A549 treated with Hydrocortisone at 1 μM for 4 hours (cell line): ENCODE measurements around the gene CDKL4. TPM values are rescaled to one million over a fixed set of nuclear protein-coding genes. Genes with fewer than 3 reads are reported as not detected.

Source experiments
- total RNA-seq: library from RNA; stranded (reverse); fragments of 200-300 nt; extraction: Qiagen RNA extraction; gene quantifications from 5 replicates; pipeline ENCODE4 v1.2.3, GENCODE V29; 2022

The CDKL4 gene
- not detected in 5 replicates for total RNA-seq

DNA sequence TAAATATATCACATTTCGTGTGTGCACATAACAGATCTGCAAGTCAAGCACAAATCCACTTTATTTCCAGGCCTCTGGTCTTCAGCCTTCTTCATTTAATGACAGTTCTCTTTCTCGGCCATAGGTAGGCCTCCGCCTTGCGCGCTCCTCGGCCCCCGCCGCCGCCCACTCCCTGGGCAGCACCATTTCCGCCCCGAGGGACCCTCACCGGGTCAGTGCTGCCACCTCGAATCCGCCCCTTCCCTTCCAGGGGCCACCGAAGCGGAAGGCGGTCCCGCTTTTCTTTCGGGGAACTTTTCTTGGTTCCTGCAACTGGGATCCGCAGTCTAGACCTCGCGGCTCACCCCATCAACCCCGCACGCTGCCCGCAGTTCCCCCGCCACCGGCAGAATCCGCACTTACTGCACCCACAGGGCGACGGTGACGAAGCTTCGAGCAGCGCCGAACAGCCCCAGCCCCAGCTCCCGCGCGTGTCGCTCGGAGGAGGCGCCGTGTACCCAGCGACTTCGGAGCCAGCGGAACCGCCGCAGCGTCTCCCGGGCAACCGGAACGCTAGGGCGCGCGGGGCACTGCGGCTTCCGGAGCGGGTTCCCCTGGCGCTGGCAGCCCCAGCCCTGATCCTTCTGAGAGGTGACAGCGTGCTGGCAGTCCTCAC lies at the start of gene CDKL4:
Gene CDKL4 (minus strand): TSS at position 502 of the 655 bp plus-strand sequence.

Other genes with a start within 250 kb of the CDKL4 start
- 12.1 to 18.3 TPM (median 15.1 TPM) in 5 replicates for gene SOS1, start 122.9 kb downstream of the CDKL4 start, total RNA-seq
- gene MAP4K3, start 193.3 kb upstream of the CDKL4 start, total RNA-seq, result 15.4 to 26.2 TPM (median 18.6 TPM) in 5 replicates